Heart right ventricle (tissue), 16 donors: ENCODE data around the gene ZNF267. TPM values are rescaled to one million over a fixed set of nuclear protein-coding genes. Genes with fewer than 3 reads are reported as not detected.

Source experiments
- ATAC-seq, 8 donors: fragments of 200-7000 bp; cut with Tn5 transposase; one replicate each; pipeline ENCODE4 v1.9.1; 2020; ENCODE audit warnings: mild to moderate bottlenecking in 8 of 8, moderate library complexity in 8 of 8, moderate number of reproducible peaks in 1 of 8
- DNase-seq, 2 donors: peaks; one replicate each; pipeline ENCODE4 v3.0.0-alpha.2; 2020
- H3K27ac ChIP-seq, 10 donors: fragments of 200-600 bp; sonication (generic) in 2 of 10; one replicate each; pipeline versions ENCODE4 v1.5.0 to v1.8.0; 2020 to 2022; ENCODE audit warnings: mild to moderate bottlenecking in 3 of 10
- H3K27me3 ChIP-seq, 7 donors: fragments of 200-600 bp; one replicate each; pipeline ENCODE4 v1.8.0; 2021 to 2022; ENCODE audit warnings: mild to moderate bottlenecking in 2 of 7
- H3K36me3 ChIP-seq, 9 donors: fragments of 200-600 bp; sonication (generic) in 1 of 9; one replicate each; pipeline versions ENCODE4 v1.5.0 to v1.8.0; 2020 to 2022; ENCODE audit warnings: mild to moderate bottlenecking in 2 of 9
- H3K4me1 ChIP-seq, 9 donors: fragments of 200-600 bp; sonication (generic) in 1 of 9; one replicate each; pipeline versions ENCODE4 v1.5.0 to v1.8.0; 2020 to 2022; ENCODE audit warnings: mild to moderate bottlenecking in 4 of 9
- H3K4me3 ChIP-seq, 10 donors: fragments of 200-600 bp; sonication (generic) in 2 of 10; one replicate each; pipeline versions ENCODE4 v1.5.0 to v1.8.0; 2020 to 2022; ENCODE audit warnings: mild to moderate bottlenecking in 7 of 10, moderate library complexity in 2 of 10
- H3K9me3 ChIP-seq, 11 donors: fragments of 200-600 bp in 10 of 11; sonication (generic) in 2 of 11; one replicate each; pipeline versions ENCODE4 v1.5.0 to v1.8.0; 2013 to 2022; ENCODE audit warnings: mild to moderate bottlenecking in 2 of 11, control low read depth in 1 of 11, moderate library complexity in 1 of 11
- CTCF ChIP-seq, 9 donors: fragments of 200-600 bp; sonication (generic) in 2 of 9; IDR thresholded peaks; one replicate each; pipeline versions ENCODE4 v1.5.0 to v1.8.0; 2021 to 2022; ENCODE audit warnings: antibody characterized with exemption in 9 of 9, mild to moderate bottlenecking in 5 of 9, moderate library complexity in 1 of 9
- WGBS, 2 donors: extraction: QIAGEN DNeasy Blood & Tissue Kit; methylation state at CpG; one replicate each; pipeline ENCODE4 v1.1.7; 2013; ENCODE audit warnings: inconsistent platforms in 1 of 2; 5-methylcytosine and 5-hydroxymethylcytosine counted together
- intact Hi-C, 10 donors: fragments of 100-400 bp; cut with DNase I; formaldehyde crosslinking; loops; one replicate each; pipeline versions ENCODE4 v1.11.1 to v1.14.2; 2022
- polyA plus RNA-seq, 2 donors: library from polyadenylated mRNA; stranded (reverse); fragments of 200-250 nt; gene quantifications; one replicate each; pipeline ENCODE4 v1.2.3, GENCODE V29; 2013
- total RNA-seq, 10 donors: library from RNA; stranded (reverse); fragmentation: NEBNext Ultra II Directional in 3 of 10; extraction: Animal tissue kit (Norgen Biotek cat#: 25700) in 3 of 10; gene quantifications; one replicate each; pipeline versions ENCODE4 v1.2.1 to v1.2.4, GENCODE V29; 2021 to 2023
- donor health status: Arrhythmogenic right ventricular cardiomyopathy.
- donor health status: ischemic (EF 13 %, LVEDD 7.1; RV severe dilation, severe dysfunction).
- donor health status: healthy with polysubstance abuse.
- donor health status: DM: no; HTN: yes; CAD: no.
- donor health status: DM: no; HTN: no; CAD: no.
- donor health status: ischemic (EF 25% LVEDD 6.9; RV normal size, moderate dysfunction).
- donor health status: ischemic (EF 25% LVEDD 5.7; RV mildly dilated, moderate dysfunction).
- donor health status: healthy.
- donor health status: DM: yes; HTN: yes; CAD: no.
- donor health status: Ischemic cardiomyopathy.
- donor health status: ischemic (EF 35%, LVEDD 5.7; RV mildly dilated, moderate dysfunction).
- donor health status: nonischemic (EF 11% LVEDD 7.7; RV severe dilation, severe dysfunction).
- donor health status: DM: yes; HTN: yes; CAD: no.
- donor health status: PGD.
- donor health status: ischemic (EF 29% LVEDD 5.4; RV normal size, mild dysfunction).
- donor health status: nonischemic (EF 23%, LVEDD 6.1; RV moderate dilation, normal function).

Gene ZNF267
- total and polyA plus RNA-seq, 12 donors: 1.5 to 13.5 (median 5.4) TPM

DNA sequence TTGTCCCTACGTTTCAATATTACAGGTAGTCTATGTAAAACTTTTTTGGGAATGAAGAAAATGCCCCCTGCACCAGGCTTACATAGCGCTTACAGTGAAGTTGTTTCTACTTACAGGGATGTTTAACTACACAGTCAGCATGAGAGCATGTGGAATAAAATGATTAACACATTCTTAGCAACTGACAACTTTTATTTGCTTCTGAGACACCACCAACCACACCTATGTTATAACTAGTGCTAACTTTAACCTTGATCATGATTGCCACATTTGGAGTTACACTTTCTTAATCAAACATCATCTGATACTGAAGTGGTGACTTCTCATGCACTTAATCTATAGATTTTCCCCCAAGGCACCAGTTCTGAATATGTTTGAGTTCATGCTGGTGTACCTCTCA is 20.3 kb upstream of the ZNF267 start:
- DNase-seq (no peak), ATAC-seq (no peak)
- no peaks in the 10 kb centered on the region for H3K4me1 ChIP-seq
- no peak overlapping the region for H3K27ac ChIP-seq
- no peaks in the 10 kb centered on the region for H3K36me3 ChIP-seq
- intact Hi-C loops: no loop called here
- peaks cover 0 to 24% (median 13%) of the 10 kb centered on the region in 11 donors for H3K9me3 ChIP-seq
- peaks cover 0 to 18% (median 11%) of the 10 kb centered on the region in 7 donors for H3K27me3 ChIP-seq
- no peak for TF ChIP-seq CTCF (IDR thresholded peaks at IDR 0.05)
- WGBS, 2 donors: 51 to 63% methylated on average over 2 of the region's 2 CpGs
- no peak overlapping the region for H3K4me3 ChIP-seq

DNA sequence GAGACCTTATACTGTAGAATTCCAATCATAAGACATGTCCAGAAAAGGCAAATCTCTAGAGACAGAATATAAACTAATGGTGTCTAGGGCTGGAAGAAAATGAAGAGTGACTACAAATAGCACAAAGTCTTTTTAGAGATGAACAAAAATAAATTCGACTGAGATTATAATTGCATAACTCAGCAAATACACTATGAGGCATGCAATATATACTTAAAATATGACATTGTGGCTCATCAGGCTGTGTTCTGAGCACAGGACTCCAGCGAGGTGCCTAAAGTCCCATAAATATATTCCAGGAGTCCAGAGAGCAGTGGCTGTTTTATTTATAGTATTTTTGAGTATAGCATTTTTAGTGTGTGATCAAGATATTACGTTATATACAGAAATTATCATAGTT is 13.1 kb upstream of the ZNF267 start:
- ATAC-seq (no peak), DNase-seq (no peak)
- WGBS, 2 donors: 58 to 63% methylated on average over 3 of the region's 3 CpGs
- no peak for TF ChIP-seq CTCF (IDR thresholded peaks at IDR 0.05)
- Histone ChIP-seq H3K27ac (no peak overlapping the region), H3K27me3 (peaks cover 0 to 24% (median 8%) of the 10 kb centered on the region in 7 donors), H3K4me1 (no peaks in the 10 kb centered on the region), H3K9me3 (no peaks in the 10 kb centered on the region), H3K36me3 (no peaks in the 10 kb centered on the region), H3K4me3 (no peak overlapping the region)
- intact Hi-C loops: loop anchor here in 4 of 10 donors (10.0 kb wide), 4 partner anchors 356 to 876 kb away; partner anchors contain the start of genes HSD3B7 (in 2 of the 4), ARMC5 (in 1 of the 4) and RUSF1 (in 1 of the 4)

GRCh38 chr16:31861455-31861854 is 12.2 kb upstream of the ZNF267 start:
- H3K4me1 ChIP-seq: no peaks in the 10 kb centered on the region
- TF ChIP-seq CTCF (IDR thresholded peaks at IDR 0.05): no peak
- DNase-seq: no peak
- 58 to 59% methylated on average over 4 of the region's 4 CpGs for WGBS, 2 donors
- no peaks in the 10 kb centered on the region for H3K9me3 ChIP-seq
- H3K4me3 ChIP-seq: no peak overlapping the region
- peaks cover 0 to 16% (median 4%) of the 10 kb centered on the region in 7 donors for H3K27me3 ChIP-seq
- H3K27ac ChIP-seq: no peak overlapping the region
- H3K36me3 ChIP-seq: no peaks in the 10 kb centered on the region
- no peak for ATAC-seq
- intact Hi-C loops: loop anchor here in 4 of 10 donors (10.0 kb wide), 4 partner anchors 357 to 877 kb away; partner anchors contain the start of genes HSD3B7 (in 2 of the 4), ARMC5 (in 1 of the 4) and RUSF1 (in 1 of the 4)

GRCh38 chr16:31862761-31863160 is 10.8 kb upstream of the ZNF267 start:
- H3K27me3 ChIP-seq: peaks cover 0 to 16% (median 4%) of the 10 kb centered on the region in 7 donors
- H3K4me3 ChIP-seq: no peak overlapping the region
- H3K9me3 ChIP-seq: no peaks in the 10 kb centered on the region
- 88 to 93% methylated on average over 3 of the region's 3 CpGs for WGBS, 2 donors
- no peak for TF ChIP-seq CTCF (IDR thresholded peaks at IDR 0.05)
- DNase-seq (no peak), ATAC-seq (no peak)
- H3K4me1 ChIP-seq: no peaks in the 10 kb centered on the region
- intact Hi-C loops: loop anchor here in 4 of 10 donors (10.0 kb wide), 4 partner anchors 358 to 878 kb away; partner anchors contain the start of genes HSD3B7 (in 2 of the 4), ARMC5 (in 1 of the 4) and RUSF1 (in 1 of the 4)
- no peaks in the 10 kb centered on the region for H3K36me3 ChIP-seq
- no peak overlapping the region for H3K27ac ChIP-seq
